Measurements from ENCODE around the gene DSCAM. TPM values are rescaled to one million over a fixed set of nuclear protein-coding genes. Genes with fewer than 3 reads are reported as not detected.
"Not testable (repeated sequence)": the region's sequence is repeated elsewhere in the genome, so short reads cannot be mapped to it uniquely, and the experiment has no call there.

The DSCAM gene, protein sequence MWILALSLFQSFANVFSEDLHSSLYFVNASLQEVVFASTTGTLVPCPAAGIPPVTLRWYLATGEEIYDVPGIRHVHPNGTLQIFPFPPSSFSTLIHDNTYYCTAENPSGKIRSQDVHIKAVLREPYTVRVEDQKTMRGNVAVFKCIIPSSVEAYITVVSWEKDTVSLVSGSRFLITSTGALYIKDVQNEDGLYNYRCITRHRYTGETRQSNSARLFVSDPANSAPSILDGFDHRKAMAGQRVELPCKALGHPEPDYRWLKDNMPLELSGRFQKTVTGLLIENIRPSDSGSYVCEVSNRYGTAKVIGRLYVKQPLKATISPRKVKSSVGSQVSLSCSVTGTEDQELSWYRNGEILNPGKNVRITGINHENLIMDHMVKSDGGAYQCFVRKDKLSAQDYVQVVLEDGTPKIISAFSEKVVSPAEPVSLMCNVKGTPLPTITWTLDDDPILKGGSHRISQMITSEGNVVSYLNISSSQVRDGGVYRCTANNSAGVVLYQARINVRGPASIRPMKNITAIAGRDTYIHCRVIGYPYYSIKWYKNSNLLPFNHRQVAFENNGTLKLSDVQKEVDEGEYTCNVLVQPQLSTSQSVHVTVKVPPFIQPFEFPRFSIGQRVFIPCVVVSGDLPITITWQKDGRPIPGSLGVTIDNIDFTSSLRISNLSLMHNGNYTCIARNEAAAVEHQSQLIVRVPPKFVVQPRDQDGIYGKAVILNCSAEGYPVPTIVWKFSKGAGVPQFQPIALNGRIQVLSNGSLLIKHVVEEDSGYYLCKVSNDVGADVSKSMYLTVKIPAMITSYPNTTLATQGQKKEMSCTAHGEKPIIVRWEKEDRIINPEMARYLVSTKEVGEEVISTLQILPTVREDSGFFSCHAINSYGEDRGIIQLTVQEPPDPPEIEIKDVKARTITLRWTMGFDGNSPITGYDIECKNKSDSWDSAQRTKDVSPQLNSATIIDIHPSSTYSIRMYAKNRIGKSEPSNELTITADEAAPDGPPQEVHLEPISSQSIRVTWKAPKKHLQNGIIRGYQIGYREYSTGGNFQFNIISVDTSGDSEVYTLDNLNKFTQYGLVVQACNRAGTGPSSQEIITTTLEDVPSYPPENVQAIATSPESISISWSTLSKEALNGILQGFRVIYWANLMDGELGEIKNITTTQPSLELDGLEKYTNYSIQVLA (N-terminal part only)
- total RNA-seq = not detected

GRCh38 chr21:40846587-40847411, at the start of gene DSCAM:
DSCAM (minus strand) TSS chr21:40847158; CDS start chr21:40846661, 497 bp downstream.
- Histone ChIP-seq H3K4me3 (peak within 1 kb of the TSS in 1 of 2 donors; percentile 28), H3K27ac (no peak within 1 kb of the TSS)

DNA sequence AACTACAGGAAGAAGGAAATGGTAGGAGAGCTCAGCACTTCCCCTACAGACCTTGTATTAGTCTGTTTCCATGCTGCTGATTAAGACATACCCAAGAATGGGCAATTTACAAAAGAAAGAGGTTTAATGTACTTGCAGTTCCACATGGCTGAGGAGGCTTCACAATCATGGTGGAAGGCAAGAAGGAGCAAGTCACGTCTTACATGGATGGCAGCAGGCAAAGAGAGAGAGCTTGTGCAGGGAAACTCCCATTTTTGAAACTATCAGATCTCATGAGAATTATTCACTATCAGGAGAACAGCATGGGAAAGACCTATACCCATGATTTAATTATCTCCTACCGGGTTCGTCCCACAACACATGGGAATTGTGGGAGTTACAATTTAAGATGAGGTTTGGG, 48.7 kb upstream of the DSCAM start:
- 71 to 88% methylated on average over 3 of the region's 3 CpGs for WGBS, 2 donors (ENCODE audit: low coverage in 1 of 2)
- not testable (repeated sequence) for H3K27me3 ChIP-seq, H3K27ac ChIP-seq, H3K36me3 ChIP-seq, ATAC-seq, H3K4me1 ChIP-seq, H3K4me3 ChIP-seq
- H3K9me3 ChIP-seq = peaks cover 0 to 15% (median 0%) of the 10 kb centered on the region in 3 donors

More at GRCh38 chr21:40846587-40847411, at the start of gene DSCAM:
- Histone ChIP-seq H3K4me1 (peaks cover 0 to 8% (median 2%) of the 10 kb centered on the region in 3 donors), H3K27me3 (peaks cover 70% of the 10 kb centered on the region), H3K36me3 (no peaks in the 10 kb centered on the region), H3K9me3 (no peaks in the 10 kb centered on the region)
- 25% methylated on average over 5 of the region's 94 CpGs; no CpG with 5 or more reads in 1 of the 2 donors for WGBS, 2 donors (ENCODE audit: low coverage in 1 of 2)
- no peak for ATAC-seq
- no peak for TF ChIP-seq POLR2AphosphoS5 (IDR thresholded peaks at IDR 0.05)
- TF ChIP-seq POLR2A (IDR thresholded peaks at IDR 0.05) = no peak
- no peak for TF ChIP-seq CTCF (IDR thresholded peaks at IDR 0.05)
- TF ChIP-seq EP300 (IDR thresholded peaks at IDR 0.05) = no peak

GRCh38 chr21:40886931-40887330, 40.0 kb upstream of the DSCAM start:
- Histone ChIP-seq H3K4me1 (no peaks in the 10 kb centered on the region), H3K36me3 (no peaks in the 10 kb centered on the region), H3K27me3 (no peaks in the 10 kb centered on the region), H3K4me3 (no peak overlapping the region), H3K9me3 (no peaks in the 10 kb centered on the region), H3K27ac (no peak overlapping the region)
- 82 to 90% methylated on average over 2 to 4 of the region's 4 CpGs for WGBS, 2 donors (ENCODE audit: low coverage in 1 of 2)
- TF ChIP-seq CTCF (IDR thresholded peaks at IDR 0.05) = no peak
- TF ChIP-seq POLR2AphosphoS5 (IDR thresholded peaks at IDR 0.05) = no peak
- no peak for TF ChIP-seq POLR2A (IDR thresholded peaks at IDR 0.05)
- TF ChIP-seq EP300 (IDR thresholded peaks at IDR 0.05) = no peak
- ATAC-seq = no peak

- Histone ChIP-seq H3K36me3 (no peaks in the 10 kb centered on the region), H3K4me3 (no peak overlapping the region), H3K9me3 (no peaks in the 10 kb centered on the region), H3K27me3 (no peaks in the 10 kb centered on the region), H3K4me1 (no peaks in the 10 kb centered on the region), H3K27ac (no peak overlapping the region)
- TF ChIP-seq POLR2A (IDR thresholded peaks at IDR 0.05) = no peak
- no peak for TF ChIP-seq CTCF (IDR thresholded peaks at IDR 0.05)
- TF ChIP-seq EP300 (IDR thresholded peaks at IDR 0.05) = no peak
- TF ChIP-seq POLR2AphosphoS5 (IDR thresholded peaks at IDR 0.05) = no peak
- WGBS, 2 donors (ENCODE audit: low coverage in 1 of 2) = 92 to 100% methylated on average over 1 to 2 of the region's 3 CpGs
- ATAC-seq = no peak
These were observed 39.0 kb upstream of the DSCAM start for GRCh38 chr21:40886006-40886405.

All from gastroesophageal sphincter (tissue), 4 donors.